PFSK-1 (cell line): ENCODE measurements around the gene CDC45.

Experiments
- FOXP2 ChIP-seq: optimal IDR thresholded peaks from 2 replicates; pipeline ENCODE3; 2011; ENCODE audit warnings: borderline replicate concordance, control low read depth, inconsistent platforms; ENCODE audit not compliant: insufficient read depth; ENCODE audit errors: extremely low read length, extremely low read depth
- POLR2AphosphoS5 ChIP-seq: IDR thresholded peaks from 2 replicates; pipeline ENCODE4 v1.6.1; 2012; ENCODE audit warnings: low read depth, mild to moderate bottlenecking, control low read depth, low read length, moderate library complexity
- TAF1 ChIP-seq: IDR thresholded peaks from 2 replicates; pipeline ENCODE4 v1.6.1; 2012; ENCODE audit warnings: low read length, control low read depth, borderline replicate concordance; ENCODE audit not compliant: insufficient read depth
- TF ChIP-seq, protein P1 (sequence below), 2 experiments: IDR thresholded peaks; 2 replicates each; pipeline versions ENCODE4 v1.6.1 to v1.8.0; 2011 to 2012; ENCODE audit warnings: low read depth in 2 of 2, low read length in 2 of 2, control low read depth in 1 of 2, inconsistent platforms in 1 of 2, mild to moderate bottlenecking in 1 of 2, moderate library complexity in 1 of 2; ENCODE audit not compliant: insufficient read depth in 1 of 2

DNA sequence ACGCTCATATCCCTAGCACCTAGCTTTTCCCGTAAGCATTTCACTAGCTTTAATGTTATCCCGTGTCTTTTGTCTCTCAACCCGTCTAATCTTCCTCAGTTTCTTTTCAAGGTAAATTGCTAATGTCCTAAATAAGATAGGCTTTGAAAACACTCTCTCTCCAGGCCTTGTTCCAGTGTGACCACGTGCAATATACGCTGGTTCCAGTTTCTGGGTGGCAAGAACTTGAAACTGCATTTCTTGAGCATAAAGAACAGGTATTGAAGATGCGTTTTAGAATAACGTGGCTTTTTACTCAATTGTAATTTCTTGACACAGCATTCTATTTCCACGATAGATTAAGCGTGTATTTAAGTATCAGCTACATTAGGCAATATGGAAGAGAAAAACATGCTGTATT, 1.1 kb downstream of the CDC45 start:
- TF ChIP-seq POLR2AphosphoS5, result no peak
- TF ChIP-seq, protein P1, sequence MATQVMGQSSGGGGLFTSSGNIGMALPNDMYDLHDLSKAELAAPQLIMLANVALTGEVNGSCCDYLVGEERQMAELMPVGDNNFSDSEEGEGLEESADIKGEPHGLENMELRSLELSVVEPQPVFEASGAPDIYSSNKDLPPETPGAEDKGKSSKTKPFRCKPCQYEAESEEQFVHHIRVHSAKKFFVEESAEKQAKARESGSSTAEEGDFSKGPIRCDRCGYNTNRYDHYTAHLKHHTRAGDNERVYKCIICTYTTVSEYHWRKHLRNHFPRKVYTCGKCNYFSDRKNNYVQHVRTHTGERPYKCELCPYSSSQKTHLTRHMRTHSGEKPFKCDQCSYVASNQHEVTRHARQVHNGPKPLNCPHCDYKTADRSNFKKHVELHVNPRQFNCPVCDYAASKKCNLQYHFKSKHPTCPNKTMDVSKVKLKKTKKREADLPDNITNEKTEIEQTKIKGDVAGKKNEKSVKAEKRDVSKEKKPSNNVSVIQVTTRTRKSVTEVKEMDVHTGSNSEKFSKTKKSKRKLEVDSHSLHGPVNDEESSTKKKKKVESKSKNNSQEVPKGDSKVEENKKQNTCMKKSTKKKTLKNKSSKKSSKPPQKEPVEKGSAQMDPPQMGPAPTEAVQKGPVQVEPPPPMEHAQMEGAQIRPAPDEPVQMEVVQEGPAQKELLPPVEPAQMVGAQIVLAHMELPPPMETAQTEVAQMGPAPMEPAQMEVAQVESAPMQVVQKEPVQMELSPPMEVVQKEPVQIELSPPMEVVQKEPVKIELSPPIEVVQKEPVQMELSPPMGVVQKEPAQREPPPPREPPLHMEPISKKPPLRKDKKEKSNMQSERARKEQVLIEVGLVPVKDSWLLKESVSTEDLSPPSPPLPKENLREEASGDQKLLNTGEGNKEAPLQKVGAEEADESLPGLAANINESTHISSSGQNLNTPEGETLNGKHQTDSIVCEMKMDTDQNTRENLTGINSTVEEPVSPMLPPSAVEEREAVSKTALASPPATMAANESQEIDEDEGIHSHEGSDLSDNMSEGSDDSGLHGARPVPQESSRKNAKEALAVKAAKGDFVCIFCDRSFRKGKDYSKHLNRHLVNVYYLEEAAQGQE (IDR thresholded peaks at IDR 0.05; ENCODE audit: insufficient read depth in 1 of 2, low read depth in 2 of 2, low read length in 2 of 2), result no peak
- no peak for TF ChIP-seq TAF1
- TF ChIP-seq FOXP2, result no peak
